Lower leg skin (tissue), 4 donors: ENCODE measurements around the gene CXCR1. TPM values are rescaled to one million over a fixed set of nuclear protein-coding genes. Genes with fewer than 3 reads are reported as not detected.
A peak's percentile ranks its signal among the peaks of the same experiment; 100 is the strongest.

ENCODE experiments used
- DNase-seq, 2 donors: peaks; one replicate each; pipeline ENCODE4 v3.0.0-alpha.2; 2019; ENCODE audit warnings: low spot score in 2 of 2
- H3K4me3 ChIP-seq: fragments of 200-600 bp; sonication (generic); 2 replicates; pipeline ENCODE4 v1.5.1; 2017; ENCODE audit warnings: mild to moderate bottlenecking, low read depth; ENCODE audit not compliant: poor library complexity, severe bottlenecking
- CTCF ChIP-seq, 3 donors: fragments of 450-650 bp; IDR thresholded peaks; one replicate each; pipeline ENCODE4 v1.5.1; 2016; ENCODE audit warnings: antibody characterized with exemption in 3 of 3, mild to moderate bottlenecking in 3 of 3, moderate library complexity in 2 of 3
- POLR2A ChIP-seq, 2 donors: fragments of 450-650 bp; IDR thresholded peaks; one replicate each; pipeline ENCODE4 v1.6.1; 2016 to 2017; ENCODE audit warnings: antibody characterized with exemption in 2 of 2, mild to moderate bottlenecking in 1 of 2, moderate library complexity in 1 of 2
- WGBS, 2 donors: methylation state at CpG; one replicate each; pipeline ENCODE4 v1.1.5; 2018; 5-methylcytosine and 5-hydroxymethylcytosine counted together
- intact Hi-C: fragments of 100-400 bp; cut with DNase I; formaldehyde crosslinking; loops from one replicate; pipeline ENCODE4 v1.15.0; 2023; ENCODE audit warnings: low total_unique reads
- total RNA-seq, 4 donors: library from RNA; depleted of rRNA; stranded (reverse); fragments of >200 nt; gene quantifications; one replicate each; pipeline ENCODE4 v1.1.0, GENCODE V29; 2016

The CXCR1 gene
- total RNA-seq, 4 donors from 2014 or later: 0.15 to 0.46 TPM; not detected in 2

- intact Hi-C loops: loop anchor here (10.0 kb wide), 1 partner anchor 78 kb away; the partner anchor contains the start of gene GPBAR1
Observed at GRCh38 chr2:218186876-218187275, 20.1 kb upstream of the CXCR1 start.

GRCh38 chr2:218186355-218186766 lies 19.6 kb upstream of the CXCR1 start:
- peak; percentile 70 to 84 for DNase-seq
- 34 to 35% methylated on average over 8 of the region's 8 CpGs for WGBS, 2 donors
- intact Hi-C loops: loop anchor here (10.0 kb wide), 1 partner anchor 78 kb away; the partner anchor contains the start of gene GPBAR1
- TF ChIP-seq POLR2A (IDR thresholded peaks at IDR 0.05) (no peak), CTCF (IDR thresholded peaks at IDR 0.05) (peak in 1 of 3 donors; percentile 84)
- H3K4me3 ChIP-seq: no peak overlapping the region

More at GRCh38 chr2:218186876-218187275, 20.1 kb upstream of the CXCR1 start:
- 50 to 62% methylated on average over 1 of the region's 1 CpG for WGBS, 2 donors
- no peak for TF ChIP-seq CTCF (IDR thresholded peaks at IDR 0.05)
- no peak for TF ChIP-seq POLR2A (IDR thresholded peaks at IDR 0.05)
- H3K4me3 ChIP-seq: no peak overlapping the region
- peak in 1 of 2 donors; percentile 31 for DNase-seq

- intact Hi-C loops: loop anchor here (10.0 kb wide), 1 partner anchor 80 kb away; the partner anchor contains the start of gene GPBAR1
- 78 to 93% methylated on average over 1 of the region's 1 CpG for WGBS, 2 donors
Observed at GRCh38 chr2:218184331-218184730, 17.6 kb upstream of the CXCR1 start.

GRCh38 chr2:218180467-218181114 lies 13.8 kb upstream of the CXCR1 start:
- intact Hi-C loops: loop anchor here (10.0 kb wide), 1 partner anchor 84 kb away; the partner anchor contains the start of gene GPBAR1

More at GRCh38 chr2:218184331-218184730, 17.6 kb upstream of the CXCR1 start:
- H3K4me3 ChIP-seq: no peak overlapping the region
- TF ChIP-seq POLR2A (IDR thresholded peaks at IDR 0.05) (no peak), CTCF (IDR thresholded peaks at IDR 0.05) (no peak)
- no peak for DNase-seq

GRCh38 chr2:218179782-218180181 lies 13.0 kb upstream of the CXCR1 start:
- 86 to 87% methylated on average over 4 of the region's 4 CpGs for WGBS, 2 donors
- intact Hi-C loops: loop anchor here (10.0 kb wide), 1 partner anchor 85 kb away; the partner anchor contains the start of gene GPBAR1
- DNase-seq: no peak
- no peak overlapping the region for H3K4me3 ChIP-seq
- no peak for TF ChIP-seq POLR2A (IDR thresholded peaks at IDR 0.05)
- no peak for TF ChIP-seq CTCF (IDR thresholded peaks at IDR 0.05)

More at GRCh38 chr2:218180467-218181114, 13.8 kb upstream of the CXCR1 start:
- H3K4me3 ChIP-seq: no peak overlapping the region
- no peak for DNase-seq
- TF ChIP-seq POLR2A (IDR thresholded peaks at IDR 0.05) (no peak), CTCF (IDR thresholded peaks at IDR 0.05) (no peak)
- WGBS, 2 donors: 48 to 53% methylated on average over 9 of the region's 9 CpGs
